Glomerular endothelial cell (primary cell): ENCODE data around the gene HMGN5. TPM values are rescaled to one million over a fixed set of nuclear protein-coding genes. Genes with fewer than 3 reads are reported as not detected.

Experiments used
- DNase-seq: peaks from one replicate; pipeline ENCODE4 v3.0.0-alpha.2; 2011; ENCODE audit warnings: low read depth, low spot score; ENCODE audit errors: extremely low read depth
- total RNA-seq: library from RNA; depleted of rRNA; stranded (reverse); fragments of >200 nt; gene quantifications from 2 replicates; pipeline ENCODE4 v1.2.3, GENCODE V29; 2015

HMGN5 gene
- total RNA-seq, 1 donor from 2014 or later, result 5.5 TPM

- DNase-seq, result peak; percentile 7
Measured at GRCh38 chrX:81120936-81121371, 80.8 kb downstream of the HMGN5 start.

GRCh38 chrX:81120258-81120935 lies 81.3 kb downstream of the HMGN5 start:
- DNase-seq, result no peak

GRCh38 chrX:81114757-81115156 lies 87.0 kb downstream of the HMGN5 start:
- no peak for DNase-seq

- no peak for DNase-seq
Measured at GRCh38 chrX:81110286-81110685, 91.4 kb downstream of the HMGN5 start.

GRCh38 chrX:81082649-81083048 lies 119.1 kb downstream of the HMGN5 start:
- DNase-seq, result no peak

Other genes starting within 250 kb of the HMGN5 start
- gene SH3BGRL, start 189 bp upstream of the HMGN5 start, total RNA-seq, result 109 and 132 TPM in 2 replicates